ENCODE data around the gene SPOCK2. TPM values are rescaled to one million over a fixed set of nuclear protein-coding genes. Genes with fewer than 3 reads are reported as not detected.

The SPOCK2 gene
- total RNA-seq, 1 experiment from 2014 or later = 4.8 TPM

DNA sequence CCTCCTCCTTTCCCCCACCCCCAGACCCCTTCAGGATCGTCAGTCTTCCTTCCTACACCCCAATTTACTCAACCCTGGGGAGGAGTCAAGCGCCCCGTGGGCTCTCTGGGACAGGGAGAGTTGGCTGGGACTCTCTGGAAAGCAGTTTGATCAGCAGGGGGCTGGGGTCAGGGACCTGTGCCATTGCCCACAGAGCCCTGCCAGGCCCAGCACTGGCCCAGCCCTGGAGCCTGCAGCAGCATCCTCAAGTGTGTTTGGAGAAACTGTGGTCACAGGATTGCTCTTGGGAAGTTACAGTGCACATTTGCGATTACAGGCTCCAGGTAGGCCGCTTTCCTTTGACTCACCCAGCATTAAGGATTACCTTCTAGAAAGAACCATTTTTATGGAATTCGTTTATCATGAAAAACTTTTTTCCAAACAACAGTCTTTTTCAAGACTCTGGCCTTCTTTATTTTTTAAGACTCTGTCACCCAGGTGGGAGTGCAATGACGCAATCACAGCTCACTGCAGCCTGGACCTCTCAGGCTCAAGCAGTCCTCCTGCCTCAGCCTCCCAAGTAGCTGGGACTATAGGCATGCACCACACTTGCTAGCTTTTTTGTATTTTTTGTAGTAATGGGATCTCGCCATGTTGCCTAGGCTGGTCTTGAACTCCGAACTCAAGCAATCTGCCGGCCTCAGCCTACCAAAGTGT lies 73.4 kb downstream of the SPOCK2 start:
- no TSS peak for BruUV-seq (replicated peaks)
- Histone ChIP-seq H3K27me3 (ENCODE audit: control insufficient read depth, insufficient read depth, low read length) (no peaks in the 10 kb centered on the region), H3K27ac (ENCODE audit: low read length) (no peak overlapping the region), H3K9me3 (ENCODE audit: control insufficient read depth, insufficient read depth, low read depth, low read length) (no peaks in the 10 kb centered on the region), H3K4me1 (ENCODE audit: control insufficient read depth, insufficient read depth, low read length) (0 out of 2 replicates have a peak, but pooled peaks cover 10% of the 10 kb centered on the region), H3K36me3 (ENCODE audit: control insufficient read depth, insufficient read depth, low read length) (no peaks in the 10 kb centered on the region), H3K4me3 (ENCODE audit: low read depth in 2 of 2, low read length in 2 of 2) (no peak overlapping the region)
- DNase-seq (ENCODE audit: low read depth, low spot score) (no peak), ATAC-seq (no peak)
- no peak for TF ChIP-seq TCF7L2 (IDR thresholded peaks at IDR 0.05; ENCODE audit: low read depth, low read length)
- TF ChIP-seq, protein P1, sequence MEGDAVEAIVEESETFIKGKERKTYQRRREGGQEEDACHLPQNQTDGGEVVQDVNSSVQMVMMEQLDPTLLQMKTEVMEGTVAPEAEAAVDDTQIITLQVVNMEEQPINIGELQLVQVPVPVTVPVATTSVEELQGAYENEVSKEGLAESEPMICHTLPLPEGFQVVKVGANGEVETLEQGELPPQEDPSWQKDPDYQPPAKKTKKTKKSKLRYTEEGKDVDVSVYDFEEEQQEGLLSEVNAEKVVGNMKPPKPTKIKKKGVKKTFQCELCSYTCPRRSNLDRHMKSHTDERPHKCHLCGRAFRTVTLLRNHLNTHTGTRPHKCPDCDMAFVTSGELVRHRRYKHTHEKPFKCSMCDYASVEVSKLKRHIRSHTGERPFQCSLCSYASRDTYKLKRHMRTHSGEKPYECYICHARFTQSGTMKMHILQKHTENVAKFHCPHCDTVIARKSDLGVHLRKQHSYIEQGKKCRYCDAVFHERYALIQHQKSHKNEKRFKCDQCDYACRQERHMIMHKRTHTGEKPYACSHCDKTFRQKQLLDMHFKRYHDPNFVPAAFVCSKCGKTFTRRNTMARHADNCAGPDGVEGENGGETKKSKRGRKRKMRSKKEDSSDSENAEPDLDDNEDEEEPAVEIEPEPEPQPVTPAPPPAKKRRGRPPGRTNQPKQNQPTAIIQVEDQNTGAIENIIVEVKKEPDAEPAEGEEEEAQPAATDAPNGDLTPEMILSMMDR (IDR thresholded peaks at IDR 0.05) = no peak
- no peak for TF ChIP-seq POLR2AphosphoS5 (IDR thresholded peaks at IDR 0.05; ENCODE audit: low read depth, low read length)
- TF ChIP-seq, protein P2, sequence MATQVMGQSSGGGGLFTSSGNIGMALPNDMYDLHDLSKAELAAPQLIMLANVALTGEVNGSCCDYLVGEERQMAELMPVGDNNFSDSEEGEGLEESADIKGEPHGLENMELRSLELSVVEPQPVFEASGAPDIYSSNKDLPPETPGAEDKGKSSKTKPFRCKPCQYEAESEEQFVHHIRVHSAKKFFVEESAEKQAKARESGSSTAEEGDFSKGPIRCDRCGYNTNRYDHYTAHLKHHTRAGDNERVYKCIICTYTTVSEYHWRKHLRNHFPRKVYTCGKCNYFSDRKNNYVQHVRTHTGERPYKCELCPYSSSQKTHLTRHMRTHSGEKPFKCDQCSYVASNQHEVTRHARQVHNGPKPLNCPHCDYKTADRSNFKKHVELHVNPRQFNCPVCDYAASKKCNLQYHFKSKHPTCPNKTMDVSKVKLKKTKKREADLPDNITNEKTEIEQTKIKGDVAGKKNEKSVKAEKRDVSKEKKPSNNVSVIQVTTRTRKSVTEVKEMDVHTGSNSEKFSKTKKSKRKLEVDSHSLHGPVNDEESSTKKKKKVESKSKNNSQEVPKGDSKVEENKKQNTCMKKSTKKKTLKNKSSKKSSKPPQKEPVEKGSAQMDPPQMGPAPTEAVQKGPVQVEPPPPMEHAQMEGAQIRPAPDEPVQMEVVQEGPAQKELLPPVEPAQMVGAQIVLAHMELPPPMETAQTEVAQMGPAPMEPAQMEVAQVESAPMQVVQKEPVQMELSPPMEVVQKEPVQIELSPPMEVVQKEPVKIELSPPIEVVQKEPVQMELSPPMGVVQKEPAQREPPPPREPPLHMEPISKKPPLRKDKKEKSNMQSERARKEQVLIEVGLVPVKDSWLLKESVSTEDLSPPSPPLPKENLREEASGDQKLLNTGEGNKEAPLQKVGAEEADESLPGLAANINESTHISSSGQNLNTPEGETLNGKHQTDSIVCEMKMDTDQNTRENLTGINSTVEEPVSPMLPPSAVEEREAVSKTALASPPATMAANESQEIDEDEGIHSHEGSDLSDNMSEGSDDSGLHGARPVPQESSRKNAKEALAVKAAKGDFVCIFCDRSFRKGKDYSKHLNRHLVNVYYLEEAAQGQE (IDR thresholded peaks at IDR 0.05; ENCODE audit: insufficient read depth in 1 of 2, low read depth in 2 of 2, low read length in 1 of 2) = no peak
- TF ChIP-seq SIN3A (IDR thresholded peaks at IDR 0.05; ENCODE audit: borderline replicate concordance, insufficient read depth, low read depth, low read length) = no peak
- in situ Hi-C loops (cut with HindIII; ENCODE audit: low pct_unique_long_range_greater_than_20kb, low sequenced_read_pairs) (no loop called here), intact Hi-C loops (cut with micrococcal nuclease; ENCODE audit: unreplicated experiment) (no loop called here)
- POLR2A ChIA-PET = interaction anchor here (0.5 kb wide), 1 partner anchor 17 kb away, joined by 7 read pairs; no protein-coding TSS in a partner anchor
- CTCF ChIA-PET = interaction anchor here (1.1 kb wide), 1 partner anchor 25 kb away, joined by 3 read pairs; no protein-coding TSS in a partner anchor

DNA sequence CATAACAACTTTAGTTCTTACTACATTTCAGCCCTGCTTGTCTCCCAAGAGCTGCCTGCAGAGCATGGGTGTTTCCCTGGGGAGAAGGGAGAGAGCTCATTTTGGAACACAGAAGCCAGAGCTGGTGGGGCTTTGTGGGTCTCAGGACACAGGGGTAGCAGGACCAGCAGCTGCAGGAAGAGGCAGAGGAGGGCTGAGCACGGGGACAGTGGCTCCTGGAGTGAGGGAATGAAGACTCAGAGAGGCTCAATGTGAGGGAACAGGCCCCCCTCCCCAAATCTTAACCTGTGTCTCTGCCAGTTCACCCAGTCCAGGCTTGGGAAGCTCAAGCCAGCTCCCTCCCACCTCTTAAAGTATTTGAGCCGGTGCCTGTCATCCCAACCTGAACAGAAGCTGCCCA lies 74.2 kb downstream of the SPOCK2 start:
- no peaks in the 10 kb centered on the region for H3K9me3 ChIP-seq (ENCODE audit: control insufficient read depth, insufficient read depth, low read depth, low read length)
- intact Hi-C loops (cut with micrococcal nuclease; ENCODE audit: unreplicated experiment) (no loop called here), in situ Hi-C loops (cut with HindIII; ENCODE audit: low pct_unique_long_range_greater_than_20kb, low sequenced_read_pairs) (no loop called here)
- ATAC-seq (no peak), DNase-seq (ENCODE audit: low read depth, low spot score) (no peak)
- ChIA-PET POLR2A (interaction anchor here (0.5 kb wide), 1 partner anchor 16 kb away, joined by 7 read pairs; no protein-coding TSS in a partner anchor), CTCF (interaction anchor here (1.1 kb wide), 1 partner anchor 25 kb away, joined by 3 read pairs; no protein-coding TSS in a partner anchor)
- TF ChIP-seq TCF7L2 (IDR thresholded peaks at IDR 0.05; ENCODE audit: low read depth, low read length) (no peak), POLR2AphosphoS5 (IDR thresholded peaks at IDR 0.05; ENCODE audit: low read depth, low read length) (0 out of 2 replicates have a peak, but pooled peaks have one; percentile 18)
- TF ChIP-seq, protein P2 (IDR thresholded peaks at IDR 0.05; ENCODE audit: insufficient read depth in 1 of 2, low read depth in 2 of 2, low read length in 1 of 2) = no peak
- TF ChIP-seq, protein P1 (IDR thresholded peaks at IDR 0.05) = no peak
- H3K4me3 ChIP-seq (ENCODE audit: low read depth in 2 of 2, low read length in 2 of 2) = no peak overlapping the region
- no peaks in the 10 kb centered on the region for H3K27me3 ChIP-seq (ENCODE audit: control insufficient read depth, insufficient read depth, low read length)
- BruUV-seq (replicated peaks) = no TSS peak
- no peak overlapping the region for H3K27ac ChIP-seq (ENCODE audit: low read length)
- 0 out of 2 replicates have a peak, but pooled peaks cover 10% of the 10 kb centered on the region for H3K4me1 ChIP-seq (ENCODE audit: control insufficient read depth, insufficient read depth, low read length)
- H3K36me3 ChIP-seq (ENCODE audit: control insufficient read depth, insufficient read depth, low read length) = no peaks in the 10 kb centered on the region
